Amygdala (tissue), 56 donors: Measurements from ENCODE around the gene BUB1B.

Experiments used
- DNase-seq, 56 donors: peaks; one replicate each; lab custom pipeline; 2025; lab: John Stamatoyannopoulos, UW

Gene BUB1B

DNA sequence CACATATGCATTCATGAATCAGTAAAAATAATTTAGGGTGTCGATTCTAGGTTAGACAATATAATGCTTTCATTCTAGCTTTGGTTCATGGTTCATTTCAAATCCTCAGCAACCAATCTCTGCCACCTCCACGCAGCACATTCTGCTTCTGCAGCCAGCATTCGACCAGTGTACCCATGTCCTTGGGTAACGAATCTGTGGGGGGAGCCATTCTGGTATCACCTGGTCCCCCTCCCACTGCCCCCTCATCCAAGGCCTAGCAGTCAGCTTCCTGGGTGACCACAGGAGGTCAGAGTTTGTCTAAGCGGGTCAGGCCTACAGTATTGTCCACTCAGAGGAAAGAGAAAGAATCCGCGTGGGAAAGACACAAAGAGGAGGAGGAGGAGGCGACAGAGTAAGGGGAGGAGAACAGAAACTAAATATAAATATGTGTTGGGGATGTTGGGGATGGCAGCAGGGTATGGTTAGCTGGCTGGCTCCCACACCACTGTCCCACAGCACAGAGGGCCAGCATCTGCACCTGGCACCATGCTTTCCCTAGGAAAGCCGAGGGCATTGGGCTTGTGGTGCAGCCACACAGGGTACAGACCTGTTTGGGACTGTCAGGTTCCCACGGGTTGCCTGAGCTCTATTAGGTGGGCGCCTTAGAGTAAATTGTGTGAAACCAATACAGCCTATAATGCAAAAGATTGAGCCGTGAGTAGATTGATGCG lies 90.1 kb downstream of the BUB1B start:
- DNase-seq = no peak

GRCh38 chr15:40251486-40252140 lies 90.7 kb downstream of the BUB1B start:
- DNase-seq = no peak

GRCh38 chr15:40252141-40252437 lies 91.2 kb downstream of the BUB1B start:
- no peak for DNase-seq

- peak in 1 of 56 donors; percentile 19 for DNase-seq
These were observed 91.7 kb downstream of the BUB1B start for GRCh38 chr15:40252438-40253166.

- no peak for DNase-seq
These were observed 92.4 kb downstream of the BUB1B start for GRCh38 chr15:40253167-40253790.

DNA sequence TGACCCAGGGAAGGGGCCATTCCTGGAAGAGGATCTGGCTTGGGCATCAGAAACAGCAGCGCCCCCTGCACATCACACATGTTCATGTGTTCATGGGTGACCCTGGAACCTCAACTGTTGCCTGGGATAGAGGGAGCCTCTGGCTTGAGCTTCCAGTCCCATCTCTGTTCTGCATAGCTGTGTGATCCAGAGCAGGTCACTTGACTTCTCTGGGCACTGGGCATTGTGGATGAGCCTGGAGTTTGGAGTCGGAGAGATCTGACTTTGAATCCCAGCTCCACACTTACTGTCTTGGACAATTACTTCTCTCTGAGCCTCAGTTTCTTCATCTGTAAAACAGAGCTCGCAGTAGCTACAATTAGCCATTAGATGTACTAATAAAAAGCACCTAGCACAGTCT lies 93.6 kb downstream of the BUB1B start:
- no peak for DNase-seq

DNA sequence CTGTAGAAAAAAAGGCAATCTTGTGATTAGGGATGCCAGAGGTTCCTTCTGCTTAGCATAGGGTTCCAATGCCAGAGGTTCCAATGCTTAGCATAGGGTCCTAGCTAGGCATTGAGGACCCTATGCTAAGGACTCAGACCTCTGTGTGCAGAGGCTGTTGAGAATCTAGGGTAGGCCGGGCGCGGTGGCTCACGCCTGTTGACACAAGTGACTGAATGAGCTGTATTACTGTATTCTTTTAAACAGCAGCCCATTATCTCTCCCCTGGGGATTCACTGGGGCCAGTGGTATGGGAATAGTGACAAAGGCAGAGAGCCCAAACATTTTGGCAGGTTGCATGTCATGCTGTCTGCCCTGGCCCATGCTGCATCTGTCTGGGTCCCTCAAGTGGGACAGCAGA lies 94.2 kb downstream of the BUB1B start:
- DNase-seq = no peak

GRCh38 chr15:40256638-40257235 lies 95.9 kb downstream of the BUB1B start:
- DNase-seq = no peak

DNA sequence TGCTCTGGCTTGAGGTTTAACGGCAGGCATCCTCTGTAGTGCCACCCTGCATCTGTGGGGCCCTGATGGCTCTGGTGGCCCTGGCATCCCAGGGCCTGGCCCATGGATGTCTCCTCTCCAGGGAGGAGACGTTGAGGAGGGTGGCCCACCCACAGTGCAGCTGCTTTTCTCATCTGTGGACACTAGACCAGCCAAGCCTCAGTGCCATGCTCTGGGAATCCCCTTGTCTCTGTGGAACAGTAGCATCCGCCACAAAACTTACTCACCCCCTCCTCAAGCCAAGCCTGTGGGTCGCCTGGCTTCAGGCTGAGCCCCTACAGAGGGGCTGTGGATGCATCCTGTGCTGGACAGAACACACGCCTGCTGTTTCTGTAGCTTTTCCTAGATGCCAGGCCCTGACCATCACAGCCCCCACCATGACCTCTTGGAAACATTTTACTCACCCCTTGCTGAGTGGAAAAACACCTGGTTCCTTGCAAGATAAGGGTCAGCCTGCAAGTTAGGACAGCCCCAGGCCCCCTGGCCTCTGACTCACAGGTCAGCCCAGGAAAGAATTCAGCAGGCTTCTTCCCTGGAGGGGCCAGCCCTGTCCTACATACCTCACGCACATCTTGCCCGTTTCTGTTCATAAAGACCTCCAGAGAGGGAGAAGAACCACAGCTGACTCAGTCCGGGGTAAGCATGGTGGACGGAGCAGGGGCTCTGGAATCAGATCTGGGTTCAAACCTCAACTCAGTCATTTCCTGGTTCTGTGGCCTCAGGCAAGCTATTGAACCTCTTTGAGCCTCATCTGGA lies 97.0 kb downstream of the BUB1B start:
- no peak for DNase-seq

GRCh38 chr15:40258544-40258943 lies 97.7 kb downstream of the BUB1B start:
- DNase-seq = no peak

DNA sequence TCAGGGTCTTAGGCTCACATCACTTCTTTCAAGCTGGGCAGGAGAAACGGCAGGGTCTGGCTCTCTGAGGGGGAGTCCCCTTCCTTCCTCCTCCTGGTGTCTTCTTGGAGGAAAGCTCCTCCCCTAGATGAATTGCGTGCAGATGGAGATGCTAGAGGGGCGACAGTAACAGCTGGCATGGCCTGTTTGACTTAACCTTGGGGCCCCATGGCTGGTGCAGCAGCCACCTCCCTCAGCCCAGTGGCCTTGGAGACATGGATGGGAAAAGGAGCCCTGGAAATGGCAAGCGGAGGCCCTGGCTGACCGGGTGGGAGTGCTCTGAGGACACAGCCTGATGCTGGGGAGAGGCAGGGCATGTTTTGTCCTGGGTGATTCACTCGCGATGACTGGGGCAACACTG lies 98.2 kb downstream of the BUB1B start:
- no peak for DNase-seq

DNA sequence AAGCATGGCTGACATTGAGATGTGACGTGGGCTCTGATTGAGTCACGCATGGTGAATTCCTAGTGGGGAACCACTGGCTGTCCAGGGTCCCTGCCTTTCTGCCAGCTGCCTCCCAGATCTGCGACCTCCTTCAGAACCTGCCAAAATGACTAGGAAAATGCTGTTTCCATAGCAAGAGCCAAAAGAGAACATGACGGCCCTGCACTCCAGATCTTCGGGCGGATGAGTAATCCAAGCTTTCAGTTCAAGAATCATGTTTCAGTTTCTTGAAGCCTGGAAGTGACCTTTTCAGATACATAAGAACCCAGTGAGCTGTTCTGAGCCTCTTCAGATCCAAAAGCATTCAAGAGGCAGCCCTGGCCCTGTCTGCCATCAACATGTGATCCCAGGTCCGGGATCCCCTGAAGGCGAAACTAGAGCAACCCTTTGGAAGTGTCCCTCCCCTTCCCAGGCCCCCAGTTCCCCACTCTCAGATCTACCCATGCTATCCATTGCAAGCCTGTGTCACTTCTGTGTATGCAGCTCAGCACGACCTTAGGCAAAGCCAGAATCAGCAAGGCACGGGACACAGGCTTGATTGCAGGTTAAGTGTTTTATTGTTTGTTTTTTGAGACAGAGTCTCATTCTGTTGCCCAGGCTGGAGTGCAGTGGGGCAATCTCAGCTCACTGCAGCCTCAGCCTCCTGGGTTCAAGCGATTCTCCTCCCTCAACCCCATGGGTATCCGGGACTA lies 102.3 kb downstream of the BUB1B start:
- DNase-seq = no peak

- DNase-seq = no peak
These were observed 103.7 kb downstream of the BUB1B start for GRCh38 chr15:40264321-40265153.

DNA sequence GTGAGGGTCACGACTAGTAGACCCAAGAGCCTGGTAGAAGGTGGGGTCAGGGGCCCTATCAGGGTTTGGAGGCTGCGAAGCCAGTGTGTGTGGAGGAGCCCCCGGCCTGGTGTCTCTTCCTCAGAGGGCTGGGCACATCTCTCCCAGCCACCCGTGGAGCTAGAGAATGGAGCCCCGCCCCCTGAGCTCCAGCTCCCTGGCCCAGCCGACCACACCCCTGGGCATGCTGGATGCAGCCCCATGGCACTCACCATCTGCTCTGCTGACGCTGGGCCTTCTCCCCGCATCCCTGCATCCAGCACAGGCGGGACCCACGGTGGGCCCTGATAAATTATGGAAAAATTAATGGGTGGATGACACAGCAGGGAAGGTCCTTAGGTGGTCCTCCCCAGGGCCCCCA lies 104.5 kb downstream of the BUB1B start:
- DNase-seq = no peak

- DNase-seq = no peak
These were observed 105.0 kb downstream of the BUB1B start for GRCh38 chr15:40265875-40266274.

DNA sequence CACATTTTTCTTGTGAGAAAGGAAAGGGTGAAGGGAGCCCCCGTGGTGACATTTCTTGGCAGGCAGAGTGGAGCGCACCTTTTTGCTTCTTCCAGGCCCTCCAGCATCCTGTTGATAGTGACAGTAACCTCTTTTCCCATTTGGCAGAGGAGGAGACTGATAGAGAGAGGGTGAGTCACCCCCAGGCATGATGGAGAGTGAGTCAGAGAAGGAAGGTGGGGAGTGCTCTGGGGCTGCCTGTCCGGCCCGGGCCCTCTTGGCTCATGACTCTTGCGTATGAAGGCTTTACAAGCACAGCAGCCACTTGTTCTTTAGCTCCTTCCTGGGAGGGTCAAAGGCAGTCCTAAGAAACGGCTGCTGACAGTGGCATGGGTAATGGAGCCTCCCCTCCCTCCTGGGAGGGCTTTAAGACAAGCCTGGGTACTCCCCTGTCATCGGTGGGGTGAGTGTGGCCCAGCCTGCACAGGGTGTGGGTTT lies 106.0 kb downstream of the BUB1B start:
- peak in 1 of 56 donors; percentile 6 for DNase-seq

DNA sequence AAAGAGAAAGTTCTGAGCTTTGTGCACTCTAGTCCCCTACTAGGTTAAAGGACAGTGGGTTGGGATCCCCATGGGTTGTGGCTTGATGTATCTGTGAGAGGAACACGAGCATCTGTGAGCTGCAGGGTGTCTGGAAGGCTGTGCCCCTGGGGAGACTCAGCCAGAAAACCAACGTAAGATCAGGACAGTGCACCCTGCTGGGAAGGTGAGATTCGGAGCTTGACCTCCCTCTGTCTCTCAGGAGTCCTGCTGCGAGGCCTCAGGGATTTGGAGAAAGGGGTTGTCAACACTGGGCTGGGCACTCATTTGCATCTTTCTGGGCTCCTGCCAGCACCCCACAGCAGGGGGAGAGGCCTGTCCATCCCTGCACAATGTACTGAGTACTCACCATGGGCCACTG lies 106.8 kb downstream of the BUB1B start:
- DNase-seq = no peak

DNA sequence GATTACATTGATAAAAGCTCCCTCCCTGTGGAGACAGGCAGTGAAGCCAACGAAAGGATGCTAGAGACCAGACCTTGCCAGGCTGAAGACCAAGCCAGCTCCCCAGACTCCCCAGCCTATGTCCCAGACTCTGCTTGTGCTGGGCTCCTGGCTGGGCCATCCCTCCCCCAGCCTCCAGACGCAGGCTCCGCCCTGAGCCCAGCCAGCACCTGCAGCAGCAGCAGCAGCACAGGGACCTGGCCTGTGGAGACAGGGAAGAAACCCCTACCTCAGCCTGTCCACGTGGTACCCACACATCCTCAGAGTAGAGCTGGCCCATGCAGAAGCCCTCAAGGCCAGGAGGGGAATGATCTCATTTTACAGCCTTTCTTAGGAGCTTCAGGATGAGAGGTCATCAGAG lies 108.7 kb downstream of the BUB1B start:
- no peak for DNase-seq
